Keratinocyte (primary cell): ENCODE results near the gene KCNC4. TPM values are rescaled to one million over a fixed set of nuclear protein-coding genes. Genes with fewer than 3 reads are reported as not detected.

Source experiments
- DNase-seq: peaks from one replicate; pipeline ENCODE4 v3.0.0-alpha.2; 2011; ENCODE audit warnings: low read depth, missing footprints, low spot score
- FAIRE-seq: peaks from 2 replicates; lab custom pipeline; 2011; peaks lifted over from hg19 to GRCh38; lab: Jason Lieb, UNC
- H2AFZ ChIP-seq: 2 replicates; pipeline ENCODE4 v1.6.0; 2012; ENCODE audit warnings: low read length, control low read depth, inconsistent platforms; ENCODE audit not compliant: control insufficient read depth
- H3K27ac ChIP-seq: 2 replicates; pipeline ENCODE4 v1.5.1; 2011; ENCODE audit warnings: low read length; ENCODE audit not compliant: control insufficient read depth, insufficient read depth
- H3K27me3 ChIP-seq: 3 replicates; pipeline ENCODE4 v1.6.0; 2011; ENCODE audit warnings: low read length; ENCODE audit not compliant: control insufficient read depth, insufficient read depth; ENCODE audit errors: extremely low read depth
- H3K36me3 ChIP-seq, 2 experiments: 2 replicates in 1 of 2; 3 replicates in 1 of 2; pipeline ENCODE4 v1.5.1; 2011; ENCODE audit warnings: low read length in 2 of 2, mild to moderate bottlenecking in 1 of 2; ENCODE audit not compliant: control insufficient read depth in 2 of 2, insufficient read depth in 2 of 2; ENCODE audit errors: extremely low read depth in 1 of 2
- H3K4me1 ChIP-seq: 3 replicates; pipeline ENCODE4 v1.5.1; 2011; ENCODE audit warnings: low read length; ENCODE audit not compliant: control insufficient read depth, insufficient read depth; ENCODE audit errors: extremely low read depth
- H3K4me2 ChIP-seq: 3 replicates; pipeline ENCODE4 v1.6.0; 2011; ENCODE audit warnings: low read depth, low read length; ENCODE audit not compliant: control insufficient read depth, insufficient read depth; ENCODE audit errors: extremely low read depth
- H3K4me3 ChIP-seq, 3 experiments: fragments of 200-600 bp in 1 of 3; sonication (generic) in 1 of 3; 2 replicates in 2 of 3; 3 replicates in 1 of 3; pipeline ENCODE4 v1.5.1; 2011 to 2016; ENCODE audit warnings: low read length in 3 of 3, mild to moderate bottlenecking in 3 of 3, control low read depth in 2 of 3, inconsistent platforms in 1 of 3, low read depth in 1 of 3, mixed read lengths in 1 of 3, mixed run types in 1 of 3, moderate library complexity in 1 of 3; ENCODE audit not compliant: control insufficient read depth in 2 of 3, insufficient read depth in 2 of 3; ENCODE audit errors: extremely low read depth in 1 of 3
- H3K79me2 ChIP-seq: 2 replicates; pipeline ENCODE4 v1.6.0; 2012; ENCODE audit warnings: low read length; ENCODE audit not compliant: control insufficient read depth, insufficient read depth
- H3K9ac ChIP-seq: 3 replicates; pipeline ENCODE4 v1.6.0; 2011; ENCODE audit warnings: low read length; ENCODE audit not compliant: control insufficient read depth, insufficient read depth; ENCODE audit errors: extremely low read depth
- H3K9me1 ChIP-seq: 3 replicates; pipeline ENCODE4 v1.6.0; 2011; ENCODE audit warnings: low read length; ENCODE audit not compliant: control insufficient read depth, insufficient read depth; ENCODE audit errors: extremely low read depth
- H3K9me3 ChIP-seq: 2 replicates; pipeline ENCODE4 v1.5.1; 2012; ENCODE audit warnings: low read depth, low read length; ENCODE audit not compliant: control insufficient read depth
- H4K20me1 ChIP-seq: 3 replicates; pipeline ENCODE4 v1.6.0; 2011; ENCODE audit warnings: low read length; ENCODE audit not compliant: control insufficient read depth, insufficient read depth; ENCODE audit errors: extremely low read depth
- CTCF ChIP-seq, 3 experiments: IDR thresholded peaks in 1 of 3; conservative IDR thresholded peaks in 1 of 3; optimal IDR thresholded peaks in 1 of 3; 2 replicates in 2 of 3; 3 replicates in 1 of 3; pipeline versions ENCODE3 to v1.5.1; 2011; ENCODE audit warnings: low read length in 3 of 3, mild to moderate bottlenecking in 3 of 3, moderate library complexity in 2 of 3, control low read depth in 1 of 3, inconsistent platforms in 1 of 3; ENCODE audit not compliant: insufficient read depth in 2 of 3; ENCODE audit errors: extremely low read depth in 1 of 3
- EZH2 ChIP-seq: IDR thresholded peaks from one replicate; pipeline ENCODE4 v1.6.1; 2012; ENCODE audit warnings: inconsistent platforms, mild to moderate bottlenecking, low read length, moderate library complexity
- dilution Hi-C: fragments of 300-500 bp; cut with MboI; formaldehyde crosslinking; loops from one replicate; pipeline ENCODE4 v1.7.0; 2020; ENCODE audit warnings: low sequenced_read_pairs; ENCODE audit not compliant: extremely low pct_ligation_motif_present
- polyA plus RNA-seq, 5 experiments: library from polyadenylated mRNA; depleted of rRNA in 3 of 5; stranded (reverse) in 3 of 5; stranded (forward) in 1 of 5; unstranded in 1 of 5; fragments of >200 nt; gene quantifications; 1 replicate in 1 of 5; 2 replicates in 3 of 5; 3 replicates in 1 of 5; pipeline versions ENCODE4 v1.2.1 to v1.2.3, GENCODE V29; 2011 to 2012; ENCODE audit warnings: missing spikeins in 2 of 5, low read depth in 1 of 5, low replicate concordance in 1 of 5

The KCNC4 gene
- polyA plus RNA-seq, 1 donor (not counting 4 experiments of a cell fraction or from before 2014, with no cell fraction given) = 1.3 TPM

GRCh38 chr1:110248746-110249145 is 38.6 kb downstream of the KCNC4 start:
- no peak for FAIRE-seq
- no peak overlapping the region for H3K4me2 ChIP-seq
- peaks cover 11% of the 10 kb centered on the region for H3K4me1 ChIP-seq
- no peak for DNase-seq
- H3K36me3 ChIP-seq = no peaks in the 10 kb centered on the region
- H3K9ac ChIP-seq = no peak overlapping the region
- H3K4me3 ChIP-seq = no peak overlapping the region
- dilution Hi-C loops = no loop called here
- H4K20me1 ChIP-seq = no peaks in the 10 kb centered on the region
- H3K9me1 ChIP-seq = no peaks in the 10 kb centered on the region
- no peaks in the 10 kb centered on the region for H3K27me3 ChIP-seq
- no peak overlapping the region for H3K27ac ChIP-seq
- no peaks in the 10 kb centered on the region for H3K79me2 ChIP-seq
- TF ChIP-seq CTCF (optimal IDR thresholded peaks at IDR 0.05 in 1 of 3, IDR thresholded peaks at IDR 0.05 in 1 of 3, conservative IDR thresholded peaks at IDR 0.05 in 1 of 3; ENCODE audit: extremely low read depth in 1 of 3, insufficient read depth in 2 of 3, low read length in 3 of 3) (no peak), EZH2 (no peak)
- H2AFZ ChIP-seq = no peak overlapping the region
- H3K9me3 ChIP-seq = no peaks in the 10 kb centered on the region

GRCh38 chr1:110249256-110249655 is 39.1 kb downstream of the KCNC4 start:
- Histone ChIP-seq H3K9me1 (no peaks in the 10 kb centered on the region), H3K9ac (no peak overlapping the region), H2AFZ (no peak overlapping the region), H3K9me3 (no peaks in the 10 kb centered on the region), H4K20me1 (no peaks in the 10 kb centered on the region), H3K4me3 (no peak overlapping the region), H3K27me3 (no peaks in the 10 kb centered on the region), H3K79me2 (no peaks in the 10 kb centered on the region), H3K27ac (no peak overlapping the region), H3K4me1 (peaks cover 11% of the 10 kb centered on the region), H3K4me2 (no peak overlapping the region), H3K36me3 (no peaks in the 10 kb centered on the region)
- DNase-seq (no peak), FAIRE-seq (no peak)
- TF ChIP-seq EZH2 (no peak), CTCF (optimal IDR thresholded peaks at IDR 0.05 in 1 of 3, IDR thresholded peaks at IDR 0.05 in 1 of 3, conservative IDR thresholded peaks at IDR 0.05 in 1 of 3; ENCODE audit: extremely low read depth in 1 of 3, insufficient read depth in 2 of 3, low read length in 3 of 3) (no peak)
- dilution Hi-C loops = no loop called here
